SJCRH30 (cell line): ENCODE measurements around the gene ODAM. TPM values are rescaled to one million over a fixed set of nuclear protein-coding genes. Genes with fewer than 3 reads are reported as not detected.

Source experiments
- DNase-seq, 2 experiments: peaks; one replicate each; pipeline ENCODE4 v3.0.0-alpha.2; 2015 to 2020
- H3K27ac ChIP-seq: fragments of 250-450 bp; sonication (Bioruptor Pico); 2 replicates; pipeline ENCODE4 v1.5.1; 2020; ENCODE audit warnings: mild to moderate bottlenecking, moderate library complexity
- H3K27me3 ChIP-seq: fragments of 250-450 bp; sonication (Bioruptor Pico); 2 replicates; pipeline ENCODE4 v1.5.1; 2020; ENCODE audit warnings: mild to moderate bottlenecking, moderate library complexity
- H3K36me3 ChIP-seq: fragments of 250-450 bp; sonication (Bioruptor Pico); 2 replicates; pipeline ENCODE4 v1.5.1; 2020; ENCODE audit warnings: mild to moderate bottlenecking, moderate library complexity
- H3K4me1 ChIP-seq: fragments of 250-450 bp; sonication (Bioruptor Pico); 2 replicates; pipeline ENCODE4 v1.5.1; 2020; ENCODE audit warnings: mild to moderate bottlenecking, moderate library complexity
- H3K4me3 ChIP-seq: fragments of 250-450 bp; sonication (Bioruptor Pico); 2 replicates; pipeline ENCODE4 v1.5.1; 2020; ENCODE audit warnings: mild to moderate bottlenecking, moderate library complexity
- H3K9me3 ChIP-seq: fragments of 250-450 bp; sonication (Bioruptor Pico); replicated peaks from 2 replicates; pipeline ENCODE4 v1.5.1; 2020; ENCODE audit warnings: mild to moderate bottlenecking, moderate library complexity
- total RNA-seq: library from RNA; depleted of rRNA; stranded (reverse); fragments of >200 nt; shearing (Covaris generic); gene quantifications from 2 replicates; pipeline ENCODE4 v1.2.3, GENCODE V29; 2014; rRNA removed

ODAM gene
- total RNA-seq, 1 experiment from 2014 or later, result not detected

- Histone ChIP-seq H3K36me3 (no peaks in the 10 kb centered on the region), H3K9me3 (no peaks in the 10 kb centered on the region)
Measured at GRCh38 chr4:70251250-70251944, 55.9 kb downstream of the ODAM start.

GRCh38 chr4:70251945-70252277 is 56.4 kb downstream of the ODAM start:
- no peak overlapping the region for H3K4me3 ChIP-seq
- no peak overlapping the region for H3K27ac ChIP-seq
- H3K9me3 ChIP-seq, result no peaks in the 10 kb centered on the region
- H3K36me3 ChIP-seq, result no peaks in the 10 kb centered on the region
- DNase-seq, result no peak
- H3K4me1 ChIP-seq, result no peaks in the 10 kb centered on the region
- no peaks in the 10 kb centered on the region for H3K27me3 ChIP-seq

More at GRCh38 chr4:70251250-70251944, 55.9 kb downstream of the ODAM start:
- DNase-seq, result no peak
- Histone ChIP-seq H3K4me1 (no peaks in the 10 kb centered on the region), H3K27ac (no peak overlapping the region), H3K27me3 (no peaks in the 10 kb centered on the region), H3K4me3 (no peak overlapping the region)

Other genes starting within 250 kb of the ODAM start
- 0.13 TPM in 1 of 2 replicates, not detected in the other for gene CSN2, start 230.0 kb upstream of the ODAM start, total RNA-seq
- gene STATH, start 199.8 kb upstream of the ODAM start, total RNA-seq, result 6.3 and 6.8 TPM in 2 replicates
- 0.36 TPM in 1 of 2 replicates, not detected in the other for gene HTN3, start 167.3 kb upstream of the ODAM start, total RNA-seq
- gene HTN1, start 145.3 kb upstream of the ODAM start, total RNA-seq, result not detected in 2 replicates
- gene PRR27, start 41.5 kb upstream of the ODAM start, total RNA-seq, result not detected in 2 replicates
- gene FDCSP, start 30.4 kb downstream of the ODAM start, total RNA-seq, result not detected in 2 replicates
- not detected in 2 replicates for gene CSN3, start 46.9 kb downstream of the ODAM start, total RNA-seq
- not detected in 2 replicates for gene CABS1, start 139.3 kb downstream of the ODAM start, total RNA-seq
- not detected in 2 replicates for gene SMR3A, start 165.0 kb downstream of the ODAM start, total RNA-seq
- not detected in 2 replicates for gene SMR3B, start 187.4 kb downstream of the ODAM start, total RNA-seq
- not detected in 2 replicates for gene OPRPN, start 202.2 kb downstream of the ODAM start, total RNA-seq